Activated T-helper 1 cell treated with Interleukin-2 at 50 U/mL for 16 hours (primary cell): ENCODE data around the gene MRPS34.
"Not testable (repeated sequence)": the region's sequence is repeated elsewhere in the genome, so short reads cannot be mapped to it uniquely, and the experiment has no call there.

ENCODE experiments used
- DNase-seq: peaks from one replicate; pipeline ENCODE4 v3.0.0-alpha.2; 2020; ENCODE audit warnings: low read depth

The MRPS34 gene

DNA sequence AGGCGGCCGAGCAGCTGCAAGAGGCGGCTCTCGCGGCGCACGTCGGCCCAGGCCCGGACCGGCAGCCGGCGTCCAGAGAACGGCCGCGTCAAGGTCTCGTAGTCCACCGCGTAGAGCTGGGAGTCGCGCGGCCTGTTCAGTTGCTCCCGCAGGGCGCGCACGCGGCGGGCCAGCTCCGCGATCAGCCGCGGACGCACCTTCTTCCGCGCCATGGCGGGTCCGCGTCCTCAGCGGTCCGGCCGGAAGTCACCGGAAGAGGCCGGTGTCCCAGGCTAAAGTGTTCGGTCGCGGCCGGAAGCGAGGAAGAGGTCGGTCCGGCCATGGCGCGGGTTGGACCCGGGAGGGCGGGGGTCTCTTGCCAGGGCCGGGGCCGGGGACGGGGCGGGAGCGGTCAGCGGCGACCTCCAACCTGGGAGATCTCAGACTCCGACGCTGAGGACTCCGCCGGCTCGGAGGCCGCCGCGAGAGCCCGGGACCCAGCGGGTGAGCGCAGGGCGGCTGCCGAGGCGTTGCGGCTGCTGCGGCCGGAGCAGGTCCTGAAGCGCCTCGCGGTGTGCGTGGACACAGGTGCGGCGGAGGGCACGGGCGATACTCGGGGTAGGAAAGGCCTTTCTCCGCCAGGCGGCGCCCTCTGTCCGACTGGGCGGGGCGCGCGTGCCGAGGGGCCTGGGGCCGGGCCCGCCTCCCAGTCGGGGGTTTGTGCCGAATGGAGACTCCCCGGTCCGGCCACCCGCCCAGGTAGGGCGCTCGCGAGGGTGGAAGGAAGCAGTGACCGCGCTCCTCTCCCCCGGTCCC, at the start of gene MRPS34:
MRPS34 (minus strand) TSS at position 227 of the 795 bp plus-strand sequence; CDS start at position 212, 15 bp downstream.
- peak; percentile 70 for DNase-seq

GRCh38 chr16:1821861-1822611, 49.1 kb upstream of the MRPS34 start:
- DNase-seq = no peak

- DNase-seq = no peak
Measured at GRCh38 chr16:1820946-1821290, 48.0 kb upstream of the MRPS34 start.

DNA sequence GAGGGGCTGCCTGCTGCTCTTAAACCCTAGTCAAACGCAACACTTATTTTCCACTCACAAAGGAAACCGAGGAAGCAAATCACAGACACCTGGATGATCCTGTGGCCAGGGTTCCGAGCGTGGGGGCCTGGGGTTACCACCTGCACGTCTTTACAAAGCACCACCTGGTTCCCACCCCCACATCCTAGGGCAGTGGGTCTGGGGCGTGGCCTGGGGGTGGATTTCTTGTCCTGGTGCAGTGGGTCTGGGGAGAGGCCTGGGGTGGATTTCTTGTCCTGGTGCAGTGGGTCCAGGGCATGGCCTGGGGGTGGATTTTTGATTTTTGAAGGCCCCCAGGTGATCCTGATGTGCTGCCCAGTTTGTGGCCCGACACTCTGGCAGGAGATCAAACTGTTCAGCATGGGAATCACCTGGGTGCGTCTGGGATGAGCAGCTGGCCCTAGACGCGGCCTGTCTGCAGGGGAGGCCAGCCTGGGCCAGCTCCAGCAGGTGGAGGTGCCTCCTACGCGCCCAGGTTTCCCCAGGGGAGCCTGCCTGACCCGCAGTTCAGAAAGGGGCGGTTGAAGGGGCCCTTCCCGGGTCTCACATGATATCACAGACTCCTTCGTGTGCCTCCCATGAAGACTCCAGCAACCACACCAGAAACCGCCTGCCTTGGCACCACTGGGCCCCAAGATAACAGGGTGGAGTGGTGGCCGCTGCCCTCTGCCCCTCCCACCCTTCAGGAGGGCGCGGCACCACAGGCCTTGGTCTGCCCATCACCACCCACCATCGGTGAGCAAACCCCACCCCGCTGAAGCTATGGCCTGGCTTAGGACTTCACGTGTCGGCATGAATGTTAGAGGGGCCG, 47.4 kb upstream of the MRPS34 start:
- DNase-seq = no peak

GRCh38 chr16:1819611-1820010, 46.7 kb upstream of the MRPS34 start:
- DNase-seq = no peak

DNA sequence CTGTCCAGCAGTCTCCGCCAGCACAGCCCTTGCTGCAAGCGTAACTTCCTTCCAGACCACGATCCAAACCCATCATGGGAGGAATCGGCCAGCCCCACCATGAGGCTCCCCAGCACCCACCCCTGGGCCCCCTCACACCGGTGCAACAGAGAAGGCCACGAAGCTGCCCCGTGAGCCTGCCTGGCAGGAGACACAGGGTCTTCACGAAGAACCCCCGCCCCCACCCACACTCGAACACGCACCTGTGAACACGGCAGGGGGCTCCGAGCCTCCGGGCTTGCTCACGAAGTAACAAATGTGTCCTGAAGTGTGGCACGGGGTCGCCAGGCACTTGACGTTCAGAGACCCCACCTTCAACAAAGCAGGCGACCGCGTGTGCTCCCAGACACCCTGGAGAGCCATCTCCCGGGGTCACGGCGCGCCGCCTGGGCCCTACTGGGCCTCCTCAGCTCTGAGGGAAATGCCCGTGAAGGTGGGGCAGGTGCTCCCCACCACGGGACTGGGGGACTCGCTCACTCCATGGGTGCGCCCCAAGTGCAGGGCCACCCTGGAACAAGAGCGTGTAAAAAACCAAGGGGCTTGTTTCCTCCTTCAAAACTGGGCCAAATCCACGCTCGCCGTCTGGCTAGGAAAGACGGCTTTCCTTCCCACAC, 46.1 kb upstream of the MRPS34 start:
- no peak for DNase-seq

- no peak for DNase-seq
Measured at GRCh38 chr16:1818204-1818872, 45.4 kb upstream of the MRPS34 start.

DNA sequence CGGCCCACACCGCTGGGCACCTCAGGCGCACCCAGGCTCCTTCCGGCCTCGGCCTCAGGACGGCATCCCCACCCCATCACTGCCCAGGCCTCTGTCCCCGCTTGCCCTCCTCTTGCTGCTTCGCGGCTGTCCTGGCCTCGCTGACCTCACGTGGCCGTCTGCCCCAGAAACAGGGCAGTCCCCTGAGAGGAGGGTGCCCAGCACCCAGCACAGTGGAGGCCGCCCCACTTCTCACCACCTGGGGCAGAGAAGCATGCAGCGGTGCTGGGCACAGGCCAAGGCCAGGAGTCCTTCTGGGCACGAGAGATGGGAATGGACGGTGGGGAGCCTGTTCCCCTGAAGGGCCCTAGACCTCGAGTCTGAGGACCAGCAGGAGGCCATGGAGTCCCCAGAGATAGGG, 44.8 kb upstream of the MRPS34 start:
- DNase-seq = no peak

DNA sequence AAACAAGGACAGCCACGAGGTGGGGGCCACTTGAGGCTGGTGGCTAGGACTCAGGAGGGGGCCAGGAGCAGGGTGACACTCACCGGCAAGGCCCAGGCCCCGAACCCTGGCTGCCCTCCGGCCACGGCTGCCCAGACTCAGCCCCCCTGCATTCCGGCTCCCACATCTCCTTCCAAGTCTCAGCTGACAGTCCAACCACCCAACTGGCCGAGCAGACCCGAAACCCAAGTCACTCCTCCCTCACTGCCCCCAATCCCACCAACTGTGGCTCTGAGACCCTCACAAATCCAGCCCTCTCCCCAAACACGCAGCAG, 44.3 kb upstream of the MRPS34 start:
- DNase-seq = no peak

- no peak for DNase-seq
Measured at GRCh38 chr16:1816396-1817275, 43.7 kb upstream of the MRPS34 start.

GRCh38 chr16:1815461-1815860, 42.5 kb upstream of the MRPS34 start:
- DNase-seq = no peak

DNA sequence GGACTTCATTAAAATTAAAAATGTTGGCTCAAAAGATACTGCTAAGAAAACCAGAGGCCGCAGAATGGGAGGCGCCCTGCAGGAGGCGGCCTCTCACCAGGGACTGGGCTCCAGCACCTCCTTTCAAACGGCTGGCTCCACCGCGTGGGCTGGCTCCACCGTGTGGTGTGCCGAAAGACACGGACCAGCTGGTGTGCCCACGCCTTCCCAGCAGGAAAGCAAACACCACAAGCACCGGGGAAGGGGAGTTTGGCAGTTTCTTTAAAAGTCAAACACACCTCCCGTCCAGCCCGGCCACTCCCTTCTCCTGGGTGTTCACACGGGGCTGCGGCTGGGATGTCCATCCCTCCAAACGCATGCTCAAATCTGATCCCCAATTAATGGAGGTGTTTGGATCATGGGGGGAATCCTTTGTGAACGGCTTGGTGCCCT, 39.8 kb upstream of the MRPS34 start:
- peak; percentile 24 for DNase-seq

DNA sequence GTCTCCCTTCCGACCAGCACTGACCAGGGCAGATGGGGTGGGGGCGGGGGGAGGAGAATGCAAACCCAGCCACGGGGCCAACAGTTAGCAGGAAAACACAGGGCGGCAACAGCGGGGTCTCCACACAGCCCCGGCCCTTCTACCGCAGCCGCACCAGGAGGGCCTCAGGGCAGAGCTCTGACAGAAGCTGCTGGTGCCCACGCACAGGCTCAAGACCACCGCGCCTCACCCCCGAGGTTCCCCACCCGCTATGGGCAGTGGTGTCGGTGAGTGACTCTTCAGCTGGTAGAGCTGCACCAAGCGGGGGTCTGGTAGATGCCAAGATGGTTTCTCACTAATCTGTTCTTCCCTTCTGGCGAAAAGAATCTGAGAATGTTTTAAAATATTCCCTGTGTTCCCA, 37.6 kb upstream of the MRPS34 start:
- DNase-seq = no peak

GRCh38 chr16:1810106-1810505, 37.2 kb upstream of the MRPS34 start:
- DNase-seq = no peak

DNA sequence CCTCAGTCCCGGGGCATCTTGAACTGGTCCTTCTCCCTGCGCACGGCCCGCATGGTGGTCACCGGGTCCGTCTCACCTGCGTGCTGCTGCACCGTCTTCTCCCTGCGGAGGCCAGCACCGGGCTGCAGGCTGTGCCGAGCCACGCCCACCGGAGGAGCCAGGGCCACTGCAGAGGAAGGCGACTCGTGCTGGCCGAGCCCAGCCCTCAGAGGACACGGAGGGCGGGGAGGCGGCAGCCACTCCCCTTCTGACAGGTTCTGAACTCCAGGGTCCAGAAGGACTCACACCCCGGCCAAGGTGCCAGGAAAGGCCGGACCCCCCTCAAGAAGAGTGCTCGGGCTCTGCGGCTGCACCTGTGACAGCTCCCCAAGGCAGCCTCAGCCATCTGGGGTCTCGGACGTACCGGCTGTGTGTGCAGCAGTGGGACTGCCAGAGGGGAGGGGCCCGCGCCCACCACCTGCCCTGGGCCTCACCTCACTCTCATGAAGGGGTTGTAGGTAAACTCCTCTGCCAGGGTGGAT, 36.4 kb upstream of the MRPS34 start:
- no peak for DNase-seq

GRCh38 chr16:1808691-1809090, 35.8 kb upstream of the MRPS34 start:
- no peak for DNase-seq

GRCh38 chr16:1807626-1808025, 34.7 kb upstream of the MRPS34 start:
- DNase-seq = no peak

DNA sequence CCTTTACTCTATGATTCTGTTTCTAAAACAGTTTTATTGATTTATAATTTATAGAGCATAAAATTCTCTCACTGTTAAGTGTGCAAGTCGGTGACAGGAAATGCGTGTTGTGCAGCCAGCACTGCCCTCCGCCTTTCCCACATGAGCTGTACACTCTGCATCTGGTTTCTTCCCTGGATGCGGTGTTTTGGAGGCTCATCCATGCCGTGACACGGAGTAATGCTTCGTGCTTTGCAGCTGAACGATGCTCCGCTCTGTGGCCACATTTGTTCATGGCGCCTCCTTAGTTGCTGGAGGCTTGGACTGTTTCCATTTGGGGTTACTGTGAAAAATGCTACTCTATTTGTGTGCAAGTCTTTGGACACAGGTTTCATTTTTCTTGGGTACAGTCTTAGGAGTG, 27.8 kb upstream of the MRPS34 start:
- DNase-seq = no peak

- DNase-seq = not testable (repeated sequence)
Measured at GRCh38 chr16:1799263-1799662, 26.3 kb upstream of the MRPS34 start.

DNA sequence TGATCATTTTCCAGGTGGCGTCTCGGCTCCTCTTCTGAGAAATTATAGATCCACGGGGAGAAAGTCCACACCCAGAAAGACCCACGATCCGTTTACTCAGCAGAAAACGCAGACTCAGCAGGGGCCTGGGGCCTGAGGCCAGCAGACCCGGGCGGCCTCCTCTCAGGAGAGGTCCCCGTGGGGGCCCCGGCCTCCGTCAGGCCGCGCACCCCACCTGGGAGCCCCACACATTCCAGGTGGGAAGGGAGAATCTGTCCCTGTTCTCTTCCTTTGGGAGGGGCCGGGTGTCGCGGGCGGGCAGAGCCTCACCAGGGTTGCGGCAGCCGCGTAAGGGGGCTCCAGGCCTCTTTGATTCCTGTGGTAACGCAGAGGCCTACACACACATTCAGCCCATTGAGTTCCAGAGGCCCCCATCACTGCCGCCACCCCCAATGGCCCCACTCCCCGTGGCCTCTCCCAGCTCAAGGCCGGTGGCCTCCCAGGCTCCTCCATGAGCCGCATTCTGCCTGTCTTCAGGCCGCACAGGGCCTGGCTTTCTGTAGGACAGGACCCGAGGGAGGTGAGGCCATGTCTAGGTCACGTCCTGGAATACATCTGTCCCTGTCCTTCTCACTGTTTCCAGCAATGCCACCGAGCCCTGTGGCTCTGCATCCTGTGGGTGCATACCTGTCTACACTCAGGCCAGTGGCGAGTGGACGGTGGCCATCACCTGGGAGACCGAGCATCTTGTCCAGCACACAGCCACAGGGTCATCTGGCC, 22.2 kb upstream of the MRPS34 start:
- DNase-seq = no peak
